ENCODE results near the gene UQCRFS1. TPM values are rescaled to one million over a fixed set of nuclear protein-coding genes. Genes with fewer than 3 reads are reported as not detected.
"Not testable (repeated sequence)": the region's sequence is repeated elsewhere in the genome, so short reads cannot be mapped to it uniquely, and the experiment has no call there.

Gene UQCRFS1
- total RNA-seq, 1 donor from 2014 or later: 67.3 TPM

GRCh38 chr19:29214411-29214810, 1.5 kb upstream of the UQCRFS1 start:
- DNase-seq: no peak

- DNase-seq: no peak
Measured at GRCh38 chr19:29212356-29212647, 649 bp downstream of the UQCRFS1 start.

GRCh38 chr19:29211562-29212355, 1.2 kb downstream of the UQCRFS1 start:
- DNase-seq: peak; percentile 22

GRCh38 chr19:29211041-29211440, 1.9 kb downstream of the UQCRFS1 start:
- DNase-seq: not testable (repeated sequence)

GRCh38 chr19:29210502-29210901, 2.4 kb downstream of the UQCRFS1 start:
- DNase-seq: not testable (repeated sequence)

GRCh38 chr19:29207403-29208187, 5.4 kb downstream of the UQCRFS1 start:
- DNase-seq: not testable (repeated sequence)

- no peak for DNase-seq
Measured at GRCh38 chr19:29206453-29206852, 6.5 kb downstream of the UQCRFS1 start.

- DNase-seq: no peak
Measured at GRCh38 chr19:29202281-29202680, 10.7 kb downstream of the UQCRFS1 start.

GRCh38 chr19:29201855-29202254, 11.1 kb downstream of the UQCRFS1 start:
- no peak for DNase-seq

- no peak for DNase-seq
Measured at GRCh38 chr19:29194658-29195057, 18.3 kb downstream of the UQCRFS1 start.

GRCh38 chr19:29193155-29193554, 19.8 kb downstream of the UQCRFS1 start:
- no peak for DNase-seq

GRCh38 chr19:29191005-29191404, 21.9 kb downstream of the UQCRFS1 start:
- DNase-seq: no peak

- DNase-seq: no peak
Measured at GRCh38 chr19:29189033-29189360, 24.0 kb downstream of the UQCRFS1 start.

- peak; percentile 67 for DNase-seq
Measured at GRCh38 chr19:29188289-29189032, 24.5 kb downstream of the UQCRFS1 start.

GRCh38 chr19:29187676-29188075, 25.3 kb downstream of the UQCRFS1 start:
- peak; percentile 66 for DNase-seq

- DNase-seq: no peak
Measured at GRCh38 chr19:29185427-29185826, 27.5 kb downstream of the UQCRFS1 start.

- DNase-seq: no peak
Measured at GRCh38 chr19:29176981-29177754, 35.8 kb downstream of the UQCRFS1 start.

GRCh38 chr19:29173896-29174295, 39.1 kb downstream of the UQCRFS1 start:
- DNase-seq: no peak

GRCh38 chr19:29172302-29172701, 40.6 kb downstream of the UQCRFS1 start:
- no peak for DNase-seq

- no peak for DNase-seq
Measured at GRCh38 chr19:29171525-29171924, 41.4 kb downstream of the UQCRFS1 start.

- DNase-seq: no peak
Measured at GRCh38 chr19:29170554-29170953, 42.4 kb downstream of the UQCRFS1 start.

GRCh38 chr19:29162694-29163093, 50.3 kb downstream of the UQCRFS1 start:
- DNase-seq: no peak

Data from tongue (tissue), 2 donors.